B cell (primary cell): ENCODE measurements around the gene PHACTR1. TPM values are rescaled to one million over a fixed set of nuclear protein-coding genes. Genes with fewer than 3 reads are reported as not detected.

Experiments
- ATAC-seq: fragments of 200-7000 bp; cut with Tn5 transposase; one replicate; pipeline ENCODE4 v1.10.0; 2021; ENCODE audit warnings: low read depth, mild to moderate bottlenecking, moderate number of reproducible peaks, moderate library complexity
- CTCF ChIA-PET: fragments of 350-600 bp; sonication (Branson Sonifier 250); formaldehyde crosslinking; loops from one replicate; lab custom pipeline; 2021; ENCODE audit warnings: antibody characterized with exemption, inconsistent platforms; lab: Charles Lee
- POLR2A ChIA-PET: fragments of 350-600 bp; sonication (Branson Sonifier 250); formaldehyde crosslinking; loops from one replicate; lab custom pipeline; 2021; ENCODE audit warnings: antibody characterized with exemption; lab: Charles Lee
- DNase-seq: peaks from one replicate; pipeline ENCODE4 v3.0.0; 2013
- H2AFZ ChIP-seq: 2 replicates; pipeline ENCODE4 v1.6.1; 2012; ENCODE audit warnings: mild to moderate bottlenecking, low read depth, low read length; ENCODE audit not compliant: insufficient read depth, poor library complexity, severe bottlenecking
- H3K27ac ChIP-seq, 2 donors: 1 replicate in 1 of 2; 2 replicates in 1 of 2; pipeline ENCODE4 v1.5.1; 2012 to 2013; ENCODE audit warnings: low read length in 2 of 2, mild to moderate bottlenecking in 2 of 2, moderate library complexity in 1 of 2
- H3K27me3 ChIP-seq, 4 experiments: fragments of 200-600 bp in 1 of 4; sonication (generic) in 1 of 4; replicated peaks in 1 of 4; 1 replicate in 2 of 4; 2 replicates in 2 of 4; pipeline versions ENCODE4 v1.6.1 to v1.7.0; 2013 to 2016; ENCODE audit warnings: low read length in 3 of 4, mild to moderate bottlenecking in 2 of 4, mixed read lengths in 1 of 4, moderate library complexity in 1 of 4; ENCODE audit not compliant: insufficient read depth in 4 of 4, control insufficient read depth in 3 of 4; ENCODE audit errors: control extremely low read depth in 1 of 4
- H3K36me3 ChIP-seq, 2 experiments: replicated peaks in 1 of 2; 1 replicate in 1 of 2; 2 replicates in 1 of 2; pipeline versions ENCODE4 v1.6.1 to v1.7.1; 2013; ENCODE audit warnings: low read length in 1 of 2; ENCODE audit not compliant: insufficient read depth in 2 of 2, control insufficient read depth in 1 of 2; ENCODE audit errors: control extremely low read depth in 1 of 2, extremely low read depth in 1 of 2
- H3K4me1 ChIP-seq, 2 donors: fragments of 200-600 bp in 1 of 2; sonication (generic) in 1 of 2; 1 replicate in 1 of 2; 2 replicates in 1 of 2; pipeline versions ENCODE4 v1.5.1 to v1.6.1; 2013 to 2017; ENCODE audit warnings: low read length in 2 of 2; ENCODE audit not compliant: control insufficient read depth in 2 of 2, insufficient read depth in 2 of 2
- H3K4me2 ChIP-seq: replicated peaks from 2 replicates; pipeline ENCODE3; 2012; ENCODE audit warnings: mild to moderate bottlenecking, low read depth, low read length; ENCODE audit not compliant: poor library complexity, severe bottlenecking
- H3K4me3 ChIP-seq, 5 experiments: fragments of 200-600 bp in 1 of 5; sonication (generic) in 1 of 5; 1 replicate in 3 of 5; 2 replicates in 2 of 5; pipeline versions ENCODE4 v1.5.1 to v1.7.0; 2011 to 2016; ENCODE audit warnings: low read length in 4 of 5, mild to moderate bottlenecking in 4 of 5, low read depth in 2 of 5, control low read depth in 1 of 5, moderate library complexity in 1 of 5; ENCODE audit not compliant: insufficient read depth in 1 of 5; ENCODE audit errors: control extremely low read depth in 1 of 5, extremely low read depth in 1 of 5
- H3K79me2 ChIP-seq: fragments of 200-600 bp; sonication (generic); one replicate; pipeline ENCODE4 v1.6.0; 2016; ENCODE audit warnings: low read length; ENCODE audit not compliant: control insufficient read depth, insufficient read depth
- H3K9ac ChIP-seq: fragments of 200-600 bp; sonication (generic); 2 replicates; pipeline ENCODE4 v1.6.1; 2017; ENCODE audit warnings: mild to moderate bottlenecking, low read length, moderate library complexity
- H3K9me3 ChIP-seq, 3 donors: one replicate each; pipeline versions ENCODE4 v1.6.1 to v1.7.1; 2013; ENCODE audit warnings: low read length in 2 of 3; ENCODE audit not compliant: control insufficient read depth in 2 of 3, insufficient read depth in 1 of 3; ENCODE audit errors: control extremely low read depth in 1 of 3
- H4K20me1 ChIP-seq: 2 replicates; pipeline ENCODE4 v1.6.0; 2012; ENCODE audit warnings: mild to moderate bottlenecking, low read length; ENCODE audit not compliant: insufficient read depth, control insufficient read depth, poor library complexity, severe bottlenecking
- H3K27ac Mint-ChIP-seq: one replicate; pipeline ENCODE4 v1.8.0; 2021; ENCODE audit warnings: mixed read lengths
- H3K27me3 Mint-ChIP-seq: one replicate; pipeline ENCODE4 v1.8.0; 2021; ENCODE audit warnings: mixed read lengths
- H3K4me1 Mint-ChIP-seq: one replicate; pipeline ENCODE4 v1.8.0; 2021; ENCODE audit warnings: mixed read lengths
- H3K4me3 Mint-ChIP-seq: one replicate; pipeline ENCODE4 v1.8.0; 2021; ENCODE audit warnings: mixed read lengths
- H3K9me3 Mint-ChIP-seq: one replicate; pipeline ENCODE4 v1.8.0; 2022; ENCODE audit warnings: mixed read lengths; ENCODE audit not compliant: insufficient read depth
- EZH2 ChIP-seq: IDR thresholded peaks from 2 replicates; pipeline ENCODE4 v1.6.1; 2012; ENCODE audit warnings: borderline replicate concordance, low read depth, mild to moderate bottlenecking, moderate library complexity, low read length; ENCODE audit not compliant: insufficient read depth, poor library complexity, severe bottlenecking
- WGBS: methylation state at CpG from one replicate; pipeline ENCODE4 v1.1.5; 2013; ENCODE audit warnings: missing lambda C conversion rate; ENCODE audit not compliant: insufficient coverage; 5-methylcytosine and 5-hydroxymethylcytosine counted together
- intact Hi-C: fragments of 100-400 bp; cut with micrococcal nuclease; formaldehyde crosslinking; loops from one replicate; pipeline ENCODE4 v1.10.0; 2022
- polyA plus RNA-seq: library from polyadenylated mRNA; depleted of rRNA; stranded (reverse); fragments of >200 nt; gene quantifications from 2 replicates; pipeline ENCODE4 v1.2.3, GENCODE V29; 2012
- total RNA-seq, 2 donors: library from RNA; stranded (reverse); fragments of 120-200 nt in 1 of 2; gene quantifications; 1 replicate in 1 of 2; 2 replicates in 1 of 2; pipeline versions ENCODE4 v1.2.3 to v1.2.4, GENCODE V29; 2013 to 2022
- TF ChIP-seq, protein P1 (sequence below): fragments of 200-600 bp; IDR thresholded peaks from one replicate; pipeline ENCODE4 v1.8.0; 2022; ENCODE audit warnings: antibody characterized with exemption, mild to moderate bottlenecking

Gene PHACTR1
- total and polyA plus RNA-seq, 2 donors (not counting 1 experiment from before 2014, with no cell fraction given) = 30.2 to 129 TPM

GRCh38 chr6:12848964-12849808, 132.6 kb downstream of the PHACTR1 start:
- H3K9ac ChIP-seq = no peak overlapping the region
- WGBS = 84% methylated on average over 7 of the region's 13 CpGs
- POLR2A ChIA-PET = no interaction called here
- Mint-ChIP-seq H3K27me3 (peaks cover 32% of the 10 kb centered on the region), H3K9me3 (no peaks in the 10 kb centered on the region), H3K4me1 (no peaks in the 10 kb centered on the region), H3K27ac (no peak overlapping the region), H3K4me3 (no peak overlapping the region)
- no peak overlapping the region for H3K27ac ChIP-seq
- H3K79me2 ChIP-seq = no peaks in the 10 kb centered on the region
- ATAC-seq (no peak), DNase-seq (no peak)
- H3K36me3 ChIP-seq = no peaks in the 10 kb centered on the region
- no peak overlapping the region for H3K4me3 ChIP-seq
- CTCF ChIA-PET = no interaction called here
- no peaks in the 10 kb centered on the region for H4K20me1 ChIP-seq
- no peak overlapping the region for H3K4me2 ChIP-seq
- no peak overlapping the region for H2AFZ ChIP-seq
- no peaks in the 10 kb centered on the region for H3K27me3 ChIP-seq
- H3K9me3 ChIP-seq = no peaks in the 10 kb centered on the region
- no peak for TF ChIP-seq EZH2
- intact Hi-C loops = no loop called here
- no peaks in the 10 kb centered on the region for H3K4me1 ChIP-seq

- Mint-ChIP-seq H3K27ac (no peak overlapping the region), H3K4me1 (no peaks in the 10 kb centered on the region), H3K27me3 (peaks cover 35% of the 10 kb centered on the region), H3K4me3 (no peak overlapping the region), H3K9me3 (no peaks in the 10 kb centered on the region)
- H3K4me2 ChIP-seq = no peak overlapping the region
- no peak overlapping the region for H3K4me3 ChIP-seq
- no peak for TF ChIP-seq EZH2
- TF ChIP-seq, protein P1, sequence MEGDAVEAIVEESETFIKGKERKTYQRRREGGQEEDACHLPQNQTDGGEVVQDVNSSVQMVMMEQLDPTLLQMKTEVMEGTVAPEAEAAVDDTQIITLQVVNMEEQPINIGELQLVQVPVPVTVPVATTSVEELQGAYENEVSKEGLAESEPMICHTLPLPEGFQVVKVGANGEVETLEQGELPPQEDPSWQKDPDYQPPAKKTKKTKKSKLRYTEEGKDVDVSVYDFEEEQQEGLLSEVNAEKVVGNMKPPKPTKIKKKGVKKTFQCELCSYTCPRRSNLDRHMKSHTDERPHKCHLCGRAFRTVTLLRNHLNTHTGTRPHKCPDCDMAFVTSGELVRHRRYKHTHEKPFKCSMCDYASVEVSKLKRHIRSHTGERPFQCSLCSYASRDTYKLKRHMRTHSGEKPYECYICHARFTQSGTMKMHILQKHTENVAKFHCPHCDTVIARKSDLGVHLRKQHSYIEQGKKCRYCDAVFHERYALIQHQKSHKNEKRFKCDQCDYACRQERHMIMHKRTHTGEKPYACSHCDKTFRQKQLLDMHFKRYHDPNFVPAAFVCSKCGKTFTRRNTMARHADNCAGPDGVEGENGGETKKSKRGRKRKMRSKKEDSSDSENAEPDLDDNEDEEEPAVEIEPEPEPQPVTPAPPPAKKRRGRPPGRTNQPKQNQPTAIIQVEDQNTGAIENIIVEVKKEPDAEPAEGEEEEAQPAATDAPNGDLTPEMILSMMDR = no peak
- H3K79me2 ChIP-seq = no peaks in the 10 kb centered on the region
- no peak overlapping the region for H3K27ac ChIP-seq
- 86% methylated on average over 1 of the region's 1 CpG for WGBS
- no peaks in the 10 kb centered on the region for H3K27me3 ChIP-seq
- H2AFZ ChIP-seq = no peak overlapping the region
- H4K20me1 ChIP-seq = no peaks in the 10 kb centered on the region
- no peak overlapping the region for H3K9ac ChIP-seq
- intact Hi-C loops = no loop called here
- ATAC-seq (no peak), DNase-seq (no peak)
- CTCF ChIA-PET = no interaction called here
- no peaks in the 10 kb centered on the region for H3K36me3 ChIP-seq
- no peaks in the 10 kb centered on the region for H3K4me1 ChIP-seq
- H3K9me3 ChIP-seq = no peaks in the 10 kb centered on the region
- POLR2A ChIA-PET = no interaction called here
Measured at GRCh38 chr6:12849809-12850198, 133.2 kb downstream of the PHACTR1 start.
